HepG2 (cell line): ENCODE results near the gene GP1BA. TPM values are rescaled to one million over a fixed set of nuclear protein-coding genes. Genes with fewer than 3 reads are reported as not detected.

Experiments
- ATAC-seq: fragments of 200-7000 bp; cut with Tn5 transposase; 3 replicates; pipeline ENCODE4 v1.9.1; 2020; ENCODE audit warnings: mild to moderate bottlenecking, moderate library complexity
- BruUV-seq: library from RNA; stranded (reverse); fragments of 400-500 nt; replicated peaks from 2 replicates; lab custom pipeline; 2021; lab: Mats Ljungman, UMichigan
- CTCF ChIA-PET: fragments of 300-600 bp; formaldehyde crosslinking; extraction: SDS; loops from one replicate; lab custom pipeline; 2021; ENCODE audit warnings: low total read pairs, inconsistent platforms, low intra/inter-chr PET ratio; lab: Yijun Ruan, JAX
- POLR2A ChIA-PET: fragments of 350-600 bp; sonication (Branson Sonifier 250); formaldehyde crosslinking; loops from one replicate; lab custom pipeline; 2020; ENCODE audit warnings: antibody characterized with exemption, inconsistent platforms; lab: Yijun Ruan, JAX
- DNase-seq: peaks from one replicate; pipeline ENCODE4 v3.0.0-alpha.2; 2015; ENCODE audit warnings: low spot score
- FAIRE-seq: peaks from 3 replicates; lab custom pipeline; 2011; peaks lifted over from hg19 to GRCh38; lab: Jason Lieb, UNC
- H2AFZ ChIP-seq: one replicate; pipeline ENCODE4 v1.6.1; 2011; ENCODE audit warnings: low read length, inconsistent platforms
- H3K27ac ChIP-seq: fragments of 300-600 bp; 3 replicates; pipeline ENCODE4 v1.8.0; 2011; ENCODE audit warnings: mixed run types, mild to moderate bottlenecking, mixed read lengths, low read length, inconsistent platforms; ENCODE audit not compliant: insufficient read depth; ENCODE audit errors: extremely low read length
- H3K27me3 ChIP-seq, 2 experiments: fragments of 200-600 bp in 1 of 2; 2 replicates in 1 of 2; 3 replicates in 1 of 2; pipeline versions ENCODE4 v1.6.0 to v1.8.0; 2011; ENCODE audit warnings: low read length in 2 of 2, mild to moderate bottlenecking in 2 of 2, moderate library complexity in 2 of 2, inconsistent platforms in 1 of 2; ENCODE audit not compliant: insufficient read depth in 2 of 2, control insufficient read depth in 1 of 2
- H3K36me3 ChIP-seq, 2 experiments: fragments of 200-600 bp in 1 of 2; replicated peaks in 1 of 2; 2 replicates in 1 of 2; 3 replicates in 1 of 2; pipeline versions ENCODE4 v1.5.1 to v1.8.0; 2011; ENCODE audit warnings: low read length in 2 of 2, inconsistent platforms in 1 of 2; ENCODE audit not compliant: insufficient read depth in 2 of 2, control insufficient read depth in 1 of 2
- H3K4me1 ChIP-seq: 2 replicates; pipeline ENCODE4 v1.5.1; 2012; ENCODE audit warnings: low read length, inconsistent platforms; ENCODE audit not compliant: insufficient read depth
- H3K4me2 ChIP-seq: 2 replicates; pipeline ENCODE4 v1.6.0; 2011; ENCODE audit warnings: low read depth, low read length, inconsistent platforms
- H3K4me3 ChIP-seq, 3 experiments: fragments of 200-600 bp in 1 of 3; sonication (generic), shearing (Covaris generic) in 1 of 3; replicated peaks in 1 of 3; 2 replicates each; pipeline ENCODE4 v1.5.1; 2011 to 2016; ENCODE audit warnings: low read length in 3 of 3, inconsistent platforms in 2 of 3, low read depth in 2 of 3, mild to moderate bottlenecking in 2 of 3, control low read depth in 1 of 3, mixed read lengths in 1 of 3; ENCODE audit not compliant: insufficient read depth in 1 of 3
- H3K79me2 ChIP-seq: one replicate; pipeline ENCODE4 v1.6.1; 2011; ENCODE audit warnings: low read length, inconsistent platforms; ENCODE audit not compliant: insufficient read depth
- H3K9ac ChIP-seq: 2 replicates; pipeline ENCODE4 v1.6.0; 2011; ENCODE audit warnings: mild to moderate bottlenecking, low read depth, low read length, inconsistent platforms; ENCODE audit not compliant: insufficient read depth
- H3K9me3 ChIP-seq: 2 replicates; pipeline ENCODE4 v1.5.1; 2012; ENCODE audit warnings: mild to moderate bottlenecking, low read length
- H4K20me1 ChIP-seq: 2 replicates; pipeline ENCODE4 v1.6.0; 2011; ENCODE audit warnings: inconsistent platforms, mild to moderate bottlenecking, low read length, moderate library complexity; ENCODE audit not compliant: insufficient read depth
- KDM5A ChIP-seq: fragments of 200-600 bp; sonication (generic); IDR thresholded peaks from 2 replicates; pipeline ENCODE4 v1.7.0; 2018; ENCODE audit warnings: antibody characterized with exemption, mild to moderate bottlenecking, low read length, borderline replicate concordance
- PHF8 ChIP-seq: sonication (generic); formaldehyde crosslinking; IDR thresholded peaks from 2 replicates; pipeline ENCODE4 v1.5.0; 2020; ENCODE audit warnings: missing genetic modification reagents
- POLR2AphosphoS5 ChIP-seq: IDR thresholded peaks from 2 replicates; pipeline ENCODE4 v1.6.1; 2012; ENCODE audit warnings: low read depth, low read length
- POLR2G ChIP-seq: fragments of 200-400 bp; formaldehyde crosslinking; IDR thresholded peaks from 2 replicates; pipeline ENCODE4 v1.6.1; 2018; ENCODE audit warnings: mild to moderate bottlenecking, low read depth, low read length, moderate library complexity
- REST ChIP-seq, 2 experiments: IDR thresholded peaks; 2 replicates each; pipeline ENCODE4 v1.6.1; 2011 to 2012; ENCODE audit warnings: low read length in 2 of 2, borderline replicate concordance in 1 of 2, low read depth in 1 of 2, mild to moderate bottlenecking in 1 of 2, moderate library complexity in 1 of 2
- SAP130 ChIP-seq: IDR thresholded peaks from 2 replicates; pipeline ENCODE4 v1.6.1; 2016; ENCODE audit warnings: low read depth
- TSC22D2 ChIP-seq: sonication (generic); formaldehyde crosslinking; IDR thresholded peaks from 2 replicates; pipeline ENCODE4 v1.5.1; 2020; ENCODE audit warnings: missing genetic modification reagents, mild to moderate bottlenecking, borderline replicate concordance
- WGBS: methylation state at CpG from one replicate; pipeline ENCODE4 v1.1.6; 2017; ENCODE audit warnings: low lambda C conversion rate; 5-methylcytosine and 5-hydroxymethylcytosine counted together
- in situ Hi-C: cut with HindIII; loops from 2 replicates; pipeline ENCODE4 v1.10.0; 2017; ENCODE audit warnings: low pct_unique_long_range_greater_than_20kb; ENCODE audit not compliant: extremely low pct_ligation_motif_present
- intact Hi-C: fragments of 100-400 bp; cut with micrococcal nuclease; formaldehyde crosslinking; loops from one replicate; pipeline ENCODE4 v1.10.0; 2022; ENCODE audit not compliant: unreplicated experiment
- polyA plus RNA-seq, 8 experiments: library from polyadenylated mRNA; depleted of rRNA in 3 of 8; stranded (reverse) in 7 of 8; unstranded in 1 of 8; fragments of >200 nt; fragmentation: Illumina TruSeq in 4 of 8; extraction: Trizol in 4 of 8; gene quantifications; 2 replicates each; pipeline versions ENCODE4 v1.2.1 to v1.2.3, GENCODE V29; 2011 to 2016; ENCODE audit warnings: low read depth in 4 of 8, missing spikeins in 1 of 8, mixed read lengths in 1 of 8; ENCODE audit not compliant: insufficient read depth in 1 of 8
- total RNA-seq, 5 experiments: library from RNA; depleted of rRNA; stranded (reverse); fragments of >200 nt; fragmentation: Illumina TruSeq; extraction: Trizol; gene quantifications; 2 replicates each; pipeline ENCODE4 v1.2.3, GENCODE V29; 2016; ENCODE audit warnings: low read depth in 1 of 5

Gene GP1BA
- total and polyA plus RNA-seq, 2 of the 13 experiments (the other 11 are each of a cell fraction or from before 2014, with no cell fraction given): not detected

GRCh38 chr17:4946312-4946976 is 14.4 kb downstream of the GP1BA start:
- intact Hi-C loops: no loop called here
- H3K4me1 ChIP-seq: peaks cover 44% of the 10 kb centered on the region
- BruUV-seq: TSS peak; percentile 56

More at GRCh38 chr17:4946312-4946976, 14.4 kb downstream of the GP1BA start:
- 39% methylated on average over 10 of the region's 16 CpGs for WGBS
- in situ Hi-C loops: no loop called here
- Histone ChIP-seq H3K9ac (peak overlapping the region; percentile 74), H4K20me1 (peaks cover 33% of the 10 kb centered on the region), H3K9me3 (no peaks in the 10 kb centered on the region), H3K4me2 (peak overlapping the region; percentile 96), H2AFZ (no peak overlapping the region), H3K27me3 (no peaks in the 10 kb centered on the region; a peak in 1 of 5 replicates), H3K27ac (peak overlapping the region; percentile 54), H3K79me2 (peaks cover 55% of the 10 kb centered on the region), H3K36me3 (peaks cover 18 to 37% of the 10 kb centered on the region in 2 experiments), H3K4me3 (peak overlapping the region; percentile 90 to 100 (median 100))
- POLR2A ChIA-PET: interaction anchor here (1.2 to 10.0 kb wide), 4 partner anchors 20 to 225 kb away, joined by 3 to 273 read pairs (median 8); partner anchors contain the start of gene SPAG7
- no peak for FAIRE-seq
- CTCF ChIA-PET: no interaction called here
- 0 out of 2 replicates have a peak, but pooled peaks have one; percentile 6 for TF ChIP-seq SAP130 (CRISPR knock-in tag)
- no peak; the same call in 1 of the 2 replicates for TF ChIP-seq TSC22D2 (CRISPR knock-in tag)
- TF ChIP-seq POLR2G: peak; percentile 63; the same call in 1 of the 2 replicates
- TF ChIP-seq REST (IDR thresholded peaks at IDR 0.05; ENCODE audit: borderline replicate concordance in 1 of 2, low read depth in 1 of 2, low read length in 2 of 2): no peak
- TF ChIP-seq KDM5A: peak; percentile 38; the same call in 1 of the 2 replicates
- TF ChIP-seq PHF8 (CRISPR knock-in tag): 0 out of 2 replicates have a peak, but pooled peaks have one; percentile 11
- peak; percentile 13; the same call in 1 of the 2 replicates for TF ChIP-seq POLR2AphosphoS5
- no peak for DNase-seq
- ATAC-seq: no peak
